Right lobe of liver (tissue), 6 donors: Measurements from ENCODE around the gene C20orf141. TPM values are rescaled to one million over a fixed set of nuclear protein-coding genes. Genes with fewer than 3 reads are reported as not detected.
A peak's percentile ranks its signal among the peaks of the same experiment; 100 is the strongest.

Source experiments
- ATAC-seq, 4 donors: fragments of 200-7000 bp; cut with Tn5 transposase; one replicate each; pipeline ENCODE4 v1.9.1; 2020; ENCODE audit warnings: mild to moderate bottlenecking in 4 of 4, moderate library complexity in 4 of 4
- DNase-seq, 3 donors: peaks; one replicate each; pipeline ENCODE4 v3.0.0-alpha.2; 2020
- H3K27ac ChIP-seq, 3 donors: fragments of 200-600 bp; one replicate each; pipeline ENCODE4 v1.8.0; 2022
- H3K27me3 ChIP-seq, 2 donors: fragments of 200-600 bp; one replicate each; pipeline ENCODE4 v1.8.0; 2022
- H3K36me3 ChIP-seq, 4 donors: fragments of 200-600 bp; sonication (generic) in 1 of 4; one replicate each; pipeline versions ENCODE4 v1.5.1 to v1.8.0; 2017 to 2022; ENCODE audit warnings: control low read depth in 1 of 4
- H3K4me1 ChIP-seq, 4 donors: fragments of 200-600 bp; sonication (generic) in 1 of 4; one replicate each; pipeline versions ENCODE4 v1.5.1 to v1.8.0; 2017 to 2022; ENCODE audit warnings: control low read depth in 1 of 4
- H3K4me3 ChIP-seq, 3 donors: fragments of 200-600 bp; one replicate each; pipeline ENCODE4 v1.8.0; 2022
- H3K9me3 ChIP-seq, 4 donors: fragments of 200-600 bp; sonication (generic) in 1 of 4; one replicate each; pipeline versions ENCODE4 v1.5.1 to v1.8.0; 2017 to 2022; ENCODE audit warnings: control low read depth in 1 of 4
- CTCF ChIP-seq, 4 donors: fragments of 200-600 bp in 3 of 4; fragments of 450-650 bp in 1 of 4; IDR thresholded peaks; one replicate each; pipeline versions ENCODE4 v1.5.1 to v1.8.0; 2016 to 2022; ENCODE audit warnings: antibody characterized with exemption in 4 of 4, mild to moderate bottlenecking in 2 of 4
- POLR2A ChIP-seq: fragments of 450-650 bp; IDR thresholded peaks from one replicate; pipeline ENCODE4 v1.6.1; 2017; ENCODE audit warnings: antibody characterized with exemption, mild to moderate bottlenecking
- WGBS: methylation state at CpG from one replicate; pipeline ENCODE4 v1.1.6; 2018; ENCODE audit warnings: low coverage, low lambda C conversion rate; ENCODE audit not compliant: insufficient coverage; ENCODE audit errors: missing lambda C conversion rate; 5-methylcytosine and 5-hydroxymethylcytosine counted together
- intact Hi-C, 2 donors: fragments of 100-400 bp; cut with DNase I; formaldehyde crosslinking; loops; one replicate each; pipeline versions ENCODE4 v1.11.2 to v1.14.1; 2022
- total RNA-seq, 6 experiments: library from RNA; depleted of rRNA in 2 of 6; stranded (reverse); fragments of >200 nt in 2 of 6; fragmentation: NEBNext Ultra II Directional in 3 of 6; extraction: Animal tissue kit (Norgen Biotek cat#: 25700) in 3 of 6; gene quantifications; one replicate each; pipeline versions ENCODE4 v1.1.0 to v1.2.4, GENCODE V29; 2016 to 2023
- donor health status: DM: no; HTN: yes; CAD: no.
- donor health status: DM: no; HTN: no; CAD: no.
- donor health status: DM: no; HTN: no; CAD: no.
- donor health status: DM: no; HTN: yes; CAD: no.
- donor health status: DM: no; HTN: yes; CAD: no.

The C20orf141 gene
- total RNA-seq, 6 experiments from 2014 or later, result not detected

DNA sequence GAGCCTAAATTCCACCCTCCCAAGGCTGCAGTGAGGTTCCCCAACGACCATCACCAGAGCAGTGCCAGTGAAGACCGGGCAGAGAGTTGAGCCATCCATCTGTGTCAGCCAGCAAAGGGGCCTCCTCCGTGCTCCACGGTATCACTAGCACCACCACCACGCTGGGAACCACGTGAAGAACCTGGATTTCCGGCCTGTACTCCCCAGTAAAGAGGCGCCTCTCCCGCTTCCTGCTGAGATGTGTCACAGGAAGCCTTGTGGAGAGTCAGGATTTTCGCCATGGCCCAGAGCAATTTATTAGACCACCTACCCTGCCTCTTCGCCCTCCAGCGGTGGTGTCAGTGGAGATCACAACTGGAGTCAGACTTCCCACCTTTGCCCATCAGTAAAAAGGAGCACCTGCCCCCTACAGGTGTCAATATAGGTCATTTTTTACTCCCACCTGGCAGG is 43.1 kb upstream of the C20orf141 start:
- H3K36me3 ChIP-seq, result peaks cover 0 to 2% (median 0%) of the 10 kb centered on the region in 4 donors
- TF ChIP-seq CTCF (IDR thresholded peaks at IDR 0.05) (no peak), POLR2A (no peak)
- WGBS, result 60% methylated on average over 1 of the region's 12 CpGs
- peaks cover 0 to 7% (median 4%) of the 10 kb centered on the region in 4 donors for H3K4me1 ChIP-seq
- no peak overlapping the region for H3K27ac ChIP-seq
- intact Hi-C loops, result no loop called here
- no peaks in the 10 kb centered on the region for H3K27me3 ChIP-seq
- ATAC-seq (peak in 2 of 4 donors; percentile 22 to 47), DNase-seq (peak in 1 of 3 donors; percentile 34)
- H3K4me3 ChIP-seq, result no peak overlapping the region
- H3K9me3 ChIP-seq, result peaks cover 0 to 5% (median 0%) of the 10 kb centered on the region in 4 donors

DNA sequence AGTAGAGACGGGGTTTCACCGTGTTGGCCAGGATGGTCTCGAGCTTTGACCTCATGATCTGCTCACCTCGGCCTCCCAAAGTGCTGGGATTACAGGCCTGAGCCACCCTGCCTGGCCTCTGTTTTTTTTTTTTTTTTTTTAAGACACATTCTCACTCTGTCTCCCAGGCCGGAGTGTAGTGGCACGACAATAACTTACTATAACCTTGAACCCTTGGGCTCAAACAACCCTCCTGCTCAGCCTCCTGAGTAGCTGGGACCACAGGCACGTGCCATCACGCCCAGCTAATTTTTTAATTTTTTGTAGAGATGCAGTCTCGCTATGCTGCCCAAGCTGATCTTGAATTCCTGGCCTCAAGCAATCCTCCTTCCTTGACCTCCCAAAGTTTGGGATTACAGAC is 41.0 kb upstream of the C20orf141 start:
- peak in 1 of 3 donors; percentile 13 for DNase-seq

DNA sequence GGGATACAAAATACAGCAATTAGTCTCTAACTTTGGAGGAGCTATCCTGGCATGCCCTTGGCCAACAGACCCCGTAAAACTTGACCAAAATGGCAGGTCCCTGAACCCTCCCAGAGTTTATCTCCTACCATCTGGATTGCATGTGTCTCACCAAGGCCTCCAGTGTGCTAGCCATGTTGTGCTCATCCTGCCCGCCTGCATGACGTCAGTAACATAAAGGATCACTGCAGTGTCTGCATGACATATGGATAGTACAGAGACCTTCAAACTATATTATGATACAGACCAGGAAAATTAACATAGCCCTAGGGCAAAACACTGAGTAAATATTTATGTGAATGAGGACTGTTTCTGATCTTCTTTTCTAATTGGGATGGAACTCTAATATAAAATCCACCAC is 39.6 kb upstream of the C20orf141 start:
- H3K4me3 ChIP-seq, result no peak overlapping the region
- H3K4me1 ChIP-seq, result no peaks in the 10 kb centered on the region
- 80% methylated on average over 1 of the region's 3 CpGs for WGBS
- intact Hi-C loops, result no loop called here
- TF ChIP-seq CTCF (IDR thresholded peaks at IDR 0.05) (no peak), POLR2A (no peak)
- DNase-seq, result peak in 1 of 3 donors; percentile 15
- no peak overlapping the region for H3K27ac ChIP-seq
- no peak for ATAC-seq
- no peaks in the 10 kb centered on the region for H3K27me3 ChIP-seq
- peaks cover 0 to 5% (median 0%) of the 10 kb centered on the region in 4 donors for H3K9me3 ChIP-seq
- no peaks in the 10 kb centered on the region for H3K36me3 ChIP-seq

More for the DNA sequence above, 41.0 kb upstream of the C20orf141 start:
- peaks cover 0 to 5% (median 0%) of the 10 kb centered on the region in 4 donors for H3K9me3 ChIP-seq
- ATAC-seq, result no peak
- H3K36me3 ChIP-seq, result no peaks in the 10 kb centered on the region
- intact Hi-C loops, result no loop called here
- no peak overlapping the region for H3K4me3 ChIP-seq
- no peaks in the 10 kb centered on the region for H3K27me3 ChIP-seq
- no peak overlapping the region for H3K27ac ChIP-seq
- TF ChIP-seq CTCF (IDR thresholded peaks at IDR 0.05) (no peak), POLR2A (no peak)
- WGBS, result 83% methylated on average over 9 of the region's 9 CpGs
- peaks cover 0 to under 1% (median 0%) of the 10 kb centered on the region in 4 donors for H3K4me1 ChIP-seq

- H3K27me3 ChIP-seq, result no peaks in the 10 kb centered on the region
- intact Hi-C loops, result no loop called here
- TF ChIP-seq CTCF (IDR thresholded peaks at IDR 0.05) (no peak), POLR2A (no peak)
- 63% methylated on average over 10 of the region's 10 CpGs for WGBS
- peak in 1 of 3 donors; percentile 20 for DNase-seq
- no peaks in the 10 kb centered on the region for H3K4me1 ChIP-seq
- H3K9me3 ChIP-seq, result peaks cover 0 to 5% (median 0%) of the 10 kb centered on the region in 4 donors
- no peaks in the 10 kb centered on the region for H3K36me3 ChIP-seq
- H3K4me3 ChIP-seq, result no peak overlapping the region
- no peak for ATAC-seq
- no peak overlapping the region for H3K27ac ChIP-seq
Observed at GRCh38 chr20:2778602-2779321, 36.0 kb upstream of the C20orf141 start.
